HG03457 (cell line): ENCODE results near the gene PRDX1.
"Not testable (repeated sequence)": the region's sequence is repeated elsewhere in the genome, so short reads cannot be mapped to it uniquely, and the experiment has no call there.

Source experiments
- ATAC-seq: cut with Tn5 transposase; IDR thresholded peaks from one replicate; pipeline ENCODE4 v1.9.1; 2021; ENCODE audit warnings: moderate number of reproducible peaks; ENCODE audit not compliant: unreplicated experiment

The PRDX1 gene

DNA sequence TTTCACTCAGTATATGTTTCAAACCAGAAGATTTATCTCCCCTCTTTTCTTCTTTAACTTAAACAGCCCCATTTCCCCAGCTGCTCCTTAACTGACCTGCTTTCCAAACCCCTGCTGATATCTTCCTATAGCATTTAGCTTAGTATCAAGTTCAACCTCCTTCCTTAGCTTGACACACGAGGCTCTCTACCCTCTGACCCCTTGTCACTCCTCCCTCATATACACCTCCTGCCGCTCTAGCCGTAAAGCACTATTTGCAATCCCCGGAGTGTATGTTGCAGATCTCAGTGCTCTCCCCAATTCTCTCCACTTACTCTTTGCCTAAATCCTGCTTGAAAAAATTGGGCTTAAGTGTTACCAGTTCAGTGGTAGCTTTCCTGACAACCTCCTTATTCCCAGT, 15.2 kb upstream of the PRDX1 start:
- ATAC-seq, result no peak

GRCh38 chr1:45535988-45536766, 14.5 kb upstream of the PRDX1 start:
- no peak for ATAC-seq

- ATAC-seq, result no peak
Measured at GRCh38 chr1:45531873-45532272, 10.2 kb upstream of the PRDX1 start.

DNA sequence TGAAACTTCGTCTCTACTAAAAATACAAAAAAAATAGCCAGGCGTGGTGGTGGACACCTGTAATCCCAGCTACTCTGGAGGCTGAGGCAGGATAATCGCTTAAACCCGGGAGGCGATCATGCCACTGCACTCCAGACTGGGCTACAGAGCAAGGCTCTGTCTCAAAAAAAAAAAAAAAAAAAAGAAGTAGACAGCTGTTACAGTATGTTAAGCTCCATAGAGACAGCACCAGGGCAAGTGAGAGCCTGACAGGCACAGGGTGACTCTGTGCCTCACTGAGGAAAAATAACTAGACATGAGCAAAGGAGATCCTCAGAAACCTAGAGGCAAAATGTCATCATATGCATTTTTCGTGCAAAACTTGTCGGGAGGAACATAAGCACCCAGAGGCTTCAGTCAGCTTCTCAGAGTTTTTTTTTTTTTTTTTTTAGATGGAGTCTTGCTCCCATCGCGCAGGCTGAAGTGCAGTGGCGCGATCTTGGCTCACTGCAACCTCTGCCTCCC, 9.0 kb upstream of the PRDX1 start:
- no peak for ATAC-seq

DNA sequence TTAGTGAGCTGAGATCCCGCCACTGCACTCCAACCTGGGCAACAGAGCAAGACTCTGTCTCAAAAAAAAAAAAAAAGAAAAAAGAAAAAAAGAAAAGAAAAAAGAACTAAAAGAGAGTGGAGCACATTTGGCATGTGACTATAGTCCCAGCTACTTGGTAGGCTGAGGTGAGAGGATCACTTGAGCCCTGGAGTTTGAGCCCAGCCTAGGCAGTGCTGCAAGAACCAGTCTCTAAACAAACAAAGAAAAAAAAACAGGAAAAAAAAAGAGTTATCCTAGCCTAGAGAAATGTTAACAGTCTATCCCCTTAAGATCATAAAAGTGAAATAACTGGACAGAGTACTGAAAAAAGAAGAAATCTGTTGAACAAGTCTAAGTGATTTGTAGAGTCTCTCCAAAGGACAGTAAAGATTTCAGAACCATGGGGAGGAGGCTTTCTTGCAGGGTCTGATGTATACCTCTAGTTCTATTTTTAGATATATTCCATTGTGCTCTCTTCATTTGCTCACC, 4.5 kb upstream of the PRDX1 start:
- no peak for ATAC-seq

GRCh38 chr1:45523975-45524374, 2.3 kb upstream of the PRDX1 start:
- not testable (repeated sequence) for ATAC-seq

- not testable (repeated sequence) for ATAC-seq
Measured at GRCh38 chr1:45523516-45523915, 1.8 kb upstream of the PRDX1 start.

DNA sequence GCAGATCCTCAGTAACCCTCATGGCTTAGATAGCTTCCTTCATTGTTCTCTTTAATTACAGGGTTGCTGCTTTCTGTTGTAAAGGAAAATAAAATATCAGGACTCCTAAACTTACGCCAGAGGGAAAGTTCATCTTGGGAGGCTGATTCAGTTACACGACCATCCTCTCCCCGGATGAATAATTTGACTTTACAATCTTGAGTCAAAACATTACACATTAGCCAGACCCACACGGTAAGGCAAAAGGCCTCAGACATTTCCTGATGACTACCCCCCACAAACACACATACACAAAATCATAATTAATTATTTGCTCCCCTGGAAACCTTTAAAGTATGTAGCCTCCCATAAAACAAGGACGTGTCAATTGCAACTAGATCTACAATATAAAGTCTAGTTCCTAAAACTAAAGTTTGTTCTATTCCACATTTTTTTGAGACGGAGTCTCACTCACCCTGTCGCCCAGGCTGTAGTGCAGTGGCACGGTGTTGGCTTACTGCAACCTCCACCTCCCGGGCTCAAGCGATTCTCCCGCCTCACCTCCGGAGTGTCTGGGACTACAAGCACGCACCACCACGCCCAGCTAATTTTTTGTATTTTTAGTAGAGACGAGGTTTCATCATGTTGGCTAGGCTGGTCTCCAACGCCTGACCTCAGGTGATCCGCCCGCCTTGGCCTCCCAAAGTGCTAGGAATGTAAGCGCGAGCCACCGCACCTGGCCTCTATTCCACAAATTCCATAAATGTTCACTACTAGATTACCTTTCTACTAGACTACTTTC, 830 bp upstream of the PRDX1 start:
- ATAC-seq, result no peak

- ATAC-seq, result not testable (repeated sequence)
Measured at GRCh38 chr1:45519774-45520173, 1.9 kb downstream of the PRDX1 start.

DNA sequence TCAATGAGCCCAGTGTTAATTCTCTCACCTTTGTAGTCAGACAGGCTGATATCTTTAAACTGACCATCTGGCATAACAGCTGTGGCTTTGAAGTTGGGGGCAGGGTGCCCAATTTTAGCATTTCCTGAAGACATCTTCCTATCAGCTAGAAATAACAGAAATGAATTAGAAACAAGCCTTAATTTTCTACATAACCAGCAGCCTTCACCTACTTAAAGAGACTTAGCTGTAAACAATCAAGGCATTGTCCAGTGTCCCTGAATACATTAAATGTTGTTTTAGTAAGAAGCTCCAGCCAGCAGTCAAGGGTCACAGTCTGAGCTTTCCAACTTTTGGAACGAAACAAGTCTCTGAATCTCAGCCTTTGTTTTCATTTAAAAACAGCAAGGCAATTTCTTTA, 2.8 kb downstream of the PRDX1 start:
- no peak for ATAC-seq

GRCh38 chr1:45518366-45518765, 3.3 kb downstream of the PRDX1 start:
- not testable (repeated sequence) for ATAC-seq

GRCh38 chr1:45516465-45516864, 5.2 kb downstream of the PRDX1 start:
- ATAC-seq, result no peak

DNA sequence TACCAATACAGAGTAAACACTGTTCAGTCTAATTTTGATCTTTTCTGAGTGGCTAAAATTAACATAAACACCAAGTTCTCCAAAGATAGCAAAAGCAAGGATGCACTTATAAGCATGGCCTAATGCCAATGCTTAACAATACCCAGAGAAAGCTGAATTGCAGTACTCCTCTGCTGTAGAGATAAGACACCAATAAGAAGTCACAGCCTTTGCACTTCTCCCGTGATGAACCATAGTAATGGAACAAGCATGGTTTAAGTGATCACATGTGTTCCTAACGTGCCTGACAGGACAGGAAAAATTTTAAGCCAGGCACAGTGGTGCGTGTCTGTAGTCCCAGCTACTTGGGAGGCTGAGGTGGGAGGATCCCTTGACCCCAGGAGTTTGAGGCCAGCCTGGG, 5.6 kb downstream of the PRDX1 start:
- ATAC-seq, result no peak

DNA sequence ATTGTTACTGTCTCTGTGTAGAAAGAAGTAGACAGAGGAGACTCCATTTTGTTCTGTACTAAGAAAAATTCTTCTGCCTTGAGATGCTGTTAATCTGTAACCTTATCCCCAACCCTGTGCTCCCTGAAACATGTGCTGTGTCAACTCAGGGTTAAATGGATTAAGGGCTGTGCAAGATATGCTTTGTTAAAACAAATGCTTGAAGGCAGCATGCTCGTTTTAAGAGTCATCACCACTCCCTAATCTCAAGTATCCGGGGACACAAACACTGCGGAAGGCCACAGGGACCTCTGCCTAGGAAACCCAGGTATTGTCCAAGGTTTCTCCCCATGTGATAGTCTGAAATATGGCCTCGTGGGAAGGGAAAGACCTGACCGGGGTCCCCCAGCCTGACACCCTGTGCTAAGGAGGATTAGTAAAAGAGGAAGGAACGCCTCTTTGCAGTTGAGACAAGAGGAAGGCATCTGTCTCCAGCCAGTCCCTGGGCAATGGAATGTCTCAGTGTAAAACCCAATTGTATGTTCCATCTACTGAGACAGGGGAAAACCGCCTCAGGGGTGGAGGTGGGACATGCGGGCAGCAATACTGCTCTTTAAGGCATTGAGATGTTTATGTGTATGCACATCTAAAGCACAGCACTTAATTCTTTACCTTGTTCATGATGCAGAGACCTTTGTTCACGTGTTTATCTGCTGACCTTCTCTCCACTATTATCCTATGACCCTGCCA, 8.0 kb downstream of the PRDX1 start:
- not testable (repeated sequence) for ATAC-seq

GRCh38 chr1:45512641-45513054, 9.0 kb downstream of the PRDX1 start:
- ATAC-seq, result no peak

DNA sequence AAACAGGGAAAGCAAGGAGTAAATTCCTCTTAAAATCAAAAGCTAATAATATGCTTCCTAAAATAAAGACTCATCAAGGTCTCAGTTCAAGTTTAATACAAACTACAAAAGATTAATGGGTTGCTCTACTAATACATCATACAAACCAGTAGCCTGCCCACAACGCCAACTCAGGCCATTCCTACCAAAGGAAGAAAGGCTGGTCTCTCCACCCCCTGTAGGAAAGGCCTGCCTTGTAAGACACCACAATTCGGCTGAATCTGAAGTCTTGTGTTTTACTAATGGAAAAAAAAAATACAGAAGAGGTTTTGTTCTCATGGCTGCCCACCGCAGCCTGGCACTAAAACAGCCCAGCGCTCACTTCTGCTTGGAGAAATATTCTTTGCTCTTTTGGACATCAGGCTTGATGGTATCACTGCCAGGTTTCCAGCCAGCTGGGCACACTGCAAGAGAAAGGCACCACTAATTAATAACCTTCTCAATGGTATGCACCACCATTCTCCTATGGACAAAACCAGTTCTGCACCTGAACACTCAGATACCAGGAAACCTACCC, 10.6 kb downstream of the PRDX1 start:
- no peak for ATAC-seq

DNA sequence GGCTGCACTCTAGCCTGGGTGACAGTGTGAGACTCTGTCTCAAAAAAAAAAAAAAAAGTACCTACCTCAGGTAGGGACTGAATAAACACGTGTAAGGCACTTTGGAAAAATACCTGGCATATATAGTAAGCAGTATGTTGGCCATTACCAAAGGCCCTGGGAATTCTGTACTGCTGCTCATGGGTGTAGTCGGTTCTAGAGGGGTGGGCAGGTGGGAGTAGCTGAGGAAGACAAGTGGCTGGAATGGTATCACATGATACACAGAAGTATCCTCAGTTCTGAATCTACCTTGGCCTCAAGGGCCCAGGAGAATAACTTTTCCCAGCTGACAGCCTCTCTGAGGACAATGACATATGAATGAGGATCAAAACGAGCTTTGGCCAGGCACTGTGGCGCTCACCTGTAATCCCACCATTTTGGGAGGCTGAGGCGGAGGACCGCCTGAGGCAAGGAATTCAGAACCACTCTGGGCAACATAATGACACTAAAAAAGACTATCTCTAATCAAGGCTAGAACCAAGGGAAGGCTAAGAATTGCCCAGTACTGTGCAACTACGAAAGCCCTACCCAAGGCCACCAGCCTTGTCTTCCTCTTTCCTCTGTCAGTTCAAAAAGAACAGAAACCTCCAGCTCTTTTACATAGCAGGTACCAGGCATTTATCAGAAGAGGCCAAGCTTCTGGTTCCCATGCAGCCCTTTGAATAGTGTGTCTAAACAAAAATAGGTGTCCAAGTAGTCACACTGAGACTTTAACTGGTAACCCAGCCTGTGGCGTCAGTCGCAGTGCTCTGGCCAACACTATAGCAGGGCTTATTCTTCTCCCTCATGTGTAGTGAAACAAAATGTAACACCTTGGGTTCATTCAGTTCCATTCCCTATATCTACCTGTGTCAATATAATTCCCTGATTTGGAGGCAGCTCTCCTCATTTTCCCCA, 11.4 kb downstream of the PRDX1 start:
- ATAC-seq, result no peak

GRCh38 chr1:45508295-45509151, 13.2 kb downstream of the PRDX1 start:
- ATAC-seq, result no peak

DNA sequence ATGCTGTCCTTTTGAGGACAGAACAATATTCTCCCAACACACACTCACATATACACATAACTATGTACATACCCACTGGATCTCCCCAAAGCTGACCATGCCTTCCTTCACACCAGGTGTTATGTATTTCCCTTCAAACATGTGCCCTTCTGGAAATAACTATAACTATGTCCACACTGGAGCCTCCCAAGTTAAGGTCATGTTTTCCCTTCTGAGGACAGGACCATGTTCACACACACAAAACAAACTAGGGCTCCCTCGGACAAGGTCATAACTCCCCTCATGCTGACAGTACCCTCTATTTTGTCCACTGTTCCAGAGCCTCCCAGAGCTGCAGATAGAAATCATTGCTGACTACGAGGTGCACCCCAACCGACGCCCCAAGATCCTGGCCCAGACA, 13.8 kb downstream of the PRDX1 start:
- ATAC-seq, result no peak
